Measurements from ENCODE around the gene SCRG1.

SCRG1 gene

GRCh38 chr4:173410079-173410478 is 11.2 kb upstream of the SCRG1 start:
- DNase-seq = no peak

GRCh38 chr4:173405840-173406606 is 7.1 kb upstream of the SCRG1 start:
- peak; percentile 16 for DNase-seq

GRCh38 chr4:173404296-173404865 is 5.5 kb upstream of the SCRG1 start:
- DNase-seq = no peak

- no peak for DNase-seq
These were observed 4.1 kb upstream of the SCRG1 start for GRCh38 chr4:173403051-173403450.

GRCh38 chr4:173401063-173401462 is 2.1 kb upstream of the SCRG1 start:
- no peak for DNase-seq

GRCh38 chr4:173398220-173398619 is 696 bp downstream of the SCRG1 start:
- DNase-seq = no peak

- no peak for DNase-seq
These were observed 1.3 kb downstream of the SCRG1 start for GRCh38 chr4:173397604-173398003.

GRCh38 chr4:173391701-173392100 is 7.2 kb downstream of the SCRG1 start:
- no peak for DNase-seq

- no peak for DNase-seq
These were observed 12.2 kb downstream of the SCRG1 start for GRCh38 chr4:173386751-173387150.

GRCh38 chr4:173382349-173382748 is 16.6 kb downstream of the SCRG1 start:
- DNase-seq = no peak

GRCh38 chr4:173381610-173382009 is 17.3 kb downstream of the SCRG1 start:
- DNase-seq = no peak

- DNase-seq = no peak
These were observed 17.9 kb downstream of the SCRG1 start for GRCh38 chr4:173380987-173381386.

- DNase-seq = no peak
These were observed 19.0 kb downstream of the SCRG1 start for GRCh38 chr4:173379929-173380328.

- DNase-seq = no peak
These were observed 24.3 kb downstream of the SCRG1 start for GRCh38 chr4:173374588-173374987.

- DNase-seq = peak; percentile 46
These were observed 27.4 kb downstream of the SCRG1 start for GRCh38 chr4:173371292-173372192.

GRCh38 chr4:173370477-173371291 is 28.2 kb downstream of the SCRG1 start, which contains the start of gene SAP30:
TSS of gene SAP30 (plus strand) at chr4:173370954. CDS start at chr4:173371183, 229 bp downstream.
- peak; percentile 97 for DNase-seq

- no peak for DNase-seq
These were observed 28.8 kb downstream of the SCRG1 start for GRCh38 chr4:173370130-173370476.

- peak; percentile 12 for DNase-seq
These were observed 31.0 kb downstream of the SCRG1 start for GRCh38 chr4:173367946-173368345.

GRCh38 chr4:173367285-173367684 is 31.6 kb downstream of the SCRG1 start:
- peak; percentile 66 for DNase-seq

- DNase-seq = peak; percentile 5
These were observed 33.4 kb downstream of the SCRG1 start for GRCh38 chr4:173365359-173365996.

GRCh38 chr4:173362666-173363065 is 36.2 kb downstream of the SCRG1 start:
- no peak for DNase-seq

- no peak for DNase-seq
These were observed 38.2 kb downstream of the SCRG1 start for GRCh38 chr4:173360587-173361221.
